Natural killer cell (primary cell): ENCODE data around the gene CACNA1C. TPM values are rescaled to one million over a fixed set of nuclear protein-coding genes. Genes with fewer than 3 reads are reported as not detected.

Experiments
- ATAC-seq, 3 donors: fragments of 150-1000 bp in 2 of 3; fragments of 200-7000 bp in 1 of 3; cut with Tn5 transposase; 1 replicate in 1 of 3; 2 replicates in 2 of 3; pipeline ENCODE4 v1.10.0; 2021; ENCODE audit warnings: mild to moderate bottlenecking in 2 of 3, moderate library complexity in 2 of 3
- DNase-seq, 2 donors: peaks; one replicate each; pipeline versions ENCODE4 v3.0.0 to v3.0.0-alpha.2; 2013 to 2021; ENCODE audit warnings: mixed read lengths in 1 of 2
- H3K27ac ChIP-seq: one replicate; pipeline ENCODE4 v1.5.1; 2013; ENCODE audit warnings: mild to moderate bottlenecking, low read length
- H3K27me3 ChIP-seq: one replicate; pipeline ENCODE4 v1.6.1; 2013; ENCODE audit warnings: low read length; ENCODE audit not compliant: control insufficient read depth, insufficient read depth
- H3K36me3 ChIP-seq: one replicate; pipeline ENCODE4 v1.6.1; 2013; ENCODE audit warnings: low read length; ENCODE audit not compliant: control insufficient read depth, insufficient read depth
- H3K4me1 ChIP-seq: one replicate; pipeline ENCODE4 v1.6.1; 2013; ENCODE audit warnings: low read length; ENCODE audit not compliant: control insufficient read depth, insufficient read depth
- H3K4me3 ChIP-seq: one replicate; pipeline ENCODE4 v1.5.1; 2013; ENCODE audit warnings: low read length
- H3K9me3 ChIP-seq: one replicate; pipeline ENCODE4 v1.6.1; 2013; ENCODE audit warnings: low read length; ENCODE audit not compliant: control insufficient read depth, insufficient read depth
- H3K27ac Mint-ChIP-seq, 2 donors: one replicate each; pipeline ENCODE4 v1.8.0; 2022; ENCODE audit warnings: mild to moderate bottlenecking in 2 of 2, mixed read lengths in 2 of 2, moderate library complexity in 1 of 2
- H3K27me3 Mint-ChIP-seq, 2 donors: one replicate each; pipeline ENCODE4 v1.8.0; 2022; ENCODE audit warnings: low read depth in 2 of 2, mixed read lengths in 2 of 2
- H3K36me3 Mint-ChIP-seq: one replicate; pipeline ENCODE4 v1.8.0; 2022; ENCODE audit warnings: mixed read lengths
- H3K4me1 Mint-ChIP-seq, 2 donors: one replicate each; pipeline ENCODE4 v1.8.0; 2022; ENCODE audit warnings: mixed read lengths in 2 of 2
- H3K4me3 Mint-ChIP-seq: one replicate; pipeline ENCODE4 v1.8.0; 2022; ENCODE audit warnings: mild to moderate bottlenecking, moderate library complexity, mixed read lengths
- H3K9me3 Mint-ChIP-seq, 2 donors: one replicate each; pipeline ENCODE4 v1.8.0; 2022; ENCODE audit warnings: mixed read lengths in 2 of 2
- CTCF ChIP-seq: fragments of 200-600 bp; IDR thresholded peaks from one replicate; pipeline ENCODE4 v1.8.0; 2022; ENCODE audit warnings: antibody characterized with exemption
- WGBS: methylation state at CpG from one replicate; pipeline ENCODE4 v1.1.7; 2013; ENCODE audit warnings: missing lambda C conversion rate; ENCODE audit not compliant: insufficient coverage; 5-methylcytosine and 5-hydroxymethylcytosine counted together
- intact Hi-C: fragments of 100-400 bp; cut with micrococcal nuclease; formaldehyde crosslinking; loops from one replicate; pipeline ENCODE4 v1.14.2; 2022
- total RNA-seq, 4 donors: library from RNA; stranded (reverse); fragments of 120-200 nt in 1 of 4; gene quantifications; one replicate each; pipeline versions ENCODE4 v1.2.3 to v1.2.4, GENCODE V29; 2013 to 2022

Gene CACNA1C
- total RNA-seq, 3 donors from 2014 or later (not counting 1 experiment from before 2014, with no cell fraction given), result 0.07 to 0.35 (median 0.08) TPM

- WGBS, result 89% methylated on average over 4 of the region's 9 CpGs
- Histone ChIP-seq H3K27me3 (no peaks in the 10 kb centered on the region), H3K4me3 (no peak overlapping the region), H3K27ac (no peak overlapping the region), H3K36me3 (no peaks in the 10 kb centered on the region), H3K4me1 (peaks cover 6% of the 10 kb centered on the region), H3K9me3 (no peaks in the 10 kb centered on the region)
- Mint-ChIP-seq H3K27me3 (no peaks in the 10 kb centered on the region), H3K9me3 (no peaks in the 10 kb centered on the region), H3K36me3 (no peaks in the 10 kb centered on the region), H3K4me3 (no peak overlapping the region), H3K4me1 (peaks cover 0 to 5% of the 10 kb centered on the region in 2 donors), H3K27ac (no peak overlapping the region)
- intact Hi-C loops, result no loop called here
- TF ChIP-seq CTCF, result no peak
- no peak for ATAC-seq
- DNase-seq, result no peak
Measured at GRCh38 chr12:2405039-2405438, 352.3 kb downstream of the CACNA1C start.

- H3K27me3 Mint-ChIP-seq, result no peaks in the 10 kb centered on the region
- ATAC-seq (no peak), DNase-seq (no peak)
- no peak for TF ChIP-seq CTCF
- Histone ChIP-seq H3K9me3 (no peaks in the 10 kb centered on the region), H3K4me3 (no peak overlapping the region), H3K27ac (no peak overlapping the region), H3K4me1 (peaks cover 6% of the 10 kb centered on the region), H3K27me3 (no peaks in the 10 kb centered on the region), H3K36me3 (no peaks in the 10 kb centered on the region)
- WGBS, result 90% methylated on average over 8 of the region's 10 CpGs
- intact Hi-C loops, result no loop called here
- no peak overlapping the region for H3K4me3 Mint-ChIP-seq
- H3K4me1 Mint-ChIP-seq, result peaks cover 0 to 5% of the 10 kb centered on the region in 2 donors
- no peaks in the 10 kb centered on the region for H3K36me3 Mint-ChIP-seq
- H3K9me3 Mint-ChIP-seq, result no peaks in the 10 kb centered on the region
- no peak overlapping the region for H3K27ac Mint-ChIP-seq
Measured at GRCh38 chr12:2406903-2407302, 354.1 kb downstream of the CACNA1C start.

- Mint-ChIP-seq H3K9me3 (no peaks in the 10 kb centered on the region), H3K27me3 (no peaks in the 10 kb centered on the region), H3K4me3 (no peak overlapping the region), H3K27ac (no peak overlapping the region), H3K4me1 (peaks cover 0 to 1% of the 10 kb centered on the region in 2 donors), H3K36me3 (no peaks in the 10 kb centered on the region)
- H3K27me3 ChIP-seq, result no peaks in the 10 kb centered on the region
- H3K4me1 ChIP-seq, result peaks cover 4% of the 10 kb centered on the region
- H3K36me3 ChIP-seq, result no peaks in the 10 kb centered on the region
- DNase-seq, result no peak
- H3K27ac ChIP-seq, result no peak overlapping the region
- H3K9me3 ChIP-seq, result no peaks in the 10 kb centered on the region
- no peak for ATAC-seq
- TF ChIP-seq CTCF, result no peak
- H3K4me3 ChIP-seq, result no peak overlapping the region
- intact Hi-C loops, result no loop called here
- WGBS, result 55% methylated on average over 3 of the region's 3 CpGs
Measured at GRCh38 chr12:2408262-2408661, 355.5 kb downstream of the CACNA1C start.

GRCh38 chr12:2409656-2410265, 357.0 kb downstream of the CACNA1C start:
- Histone ChIP-seq H3K27me3 (no peaks in the 10 kb centered on the region), H3K27ac (no peak overlapping the region), H3K9me3 (no peaks in the 10 kb centered on the region), H3K4me1 (no peaks in the 10 kb centered on the region), H3K36me3 (no peaks in the 10 kb centered on the region), H3K4me3 (no peak overlapping the region)
- intact Hi-C loops, result no loop called here
- H3K9me3 Mint-ChIP-seq, result no peaks in the 10 kb centered on the region
- no peak overlapping the region for H3K4me3 Mint-ChIP-seq
- WGBS, result 92% methylated on average over 21 of the region's 21 CpGs
- no peak overlapping the region for H3K27ac Mint-ChIP-seq
- no peak for DNase-seq
- no peaks in the 10 kb centered on the region for H3K4me1 Mint-ChIP-seq
- no peaks in the 10 kb centered on the region for H3K27me3 Mint-ChIP-seq
- ATAC-seq, result no peak
- no peaks in the 10 kb centered on the region for H3K36me3 Mint-ChIP-seq
- TF ChIP-seq CTCF, result no peak
